HepG2 (cell line): ENCODE data around the gene CNPY4. TPM values are rescaled to one million over a fixed set of nuclear protein-coding genes. Genes with fewer than 3 reads are reported as not detected.

ENCODE experiments used
- CC2D1A ChIP-seq: sonication (generic); formaldehyde crosslinking; IDR thresholded peaks from 2 replicates; pipeline ENCODE4 v1.8.1; 2023; ENCODE audit warnings: mild to moderate bottlenecking, missing genetic modification reagents
- ELF4 ChIP-seq: sonication (generic); formaldehyde crosslinking; IDR thresholded peaks from 2 replicates; pipeline ENCODE4 v1.5.0; 2020; ENCODE audit warnings: missing genetic modification reagents, mild to moderate bottlenecking, moderate library complexity, borderline replicate concordance
- HNRNPUL1 ChIP-seq: fragments of 200-400 bp; formaldehyde crosslinking; IDR thresholded peaks from 2 replicates; pipeline ENCODE4 v1.6.1; 2017; ENCODE audit warnings: low read depth, mild to moderate bottlenecking, low read length, moderate library complexity
- PRDM15 ChIP-seq: sonication (generic); formaldehyde crosslinking; IDR thresholded peaks from 2 replicates; pipeline ENCODE4 v1.4.0; 2020; ENCODE audit warnings: missing genetic modification reagents
- TOPORS ChIP-seq: sonication (generic); formaldehyde crosslinking; IDR thresholded peaks from 2 replicates; pipeline ENCODE4 v1.8.0; 2023; ENCODE audit warnings: mild to moderate bottlenecking, missing genetic modification reagents
- ZFP36 ChIP-seq: fragments of 150-350 bp; IDR thresholded peaks from 2 replicates; pipeline ENCODE4 v1.6.1; 2018; ENCODE audit warnings: borderline replicate concordance, low read length, low read depth; ENCODE audit not compliant: partially characterized antibody
- ZNF18 ChIP-seq: sonication (generic); formaldehyde crosslinking; IDR thresholded peaks from 2 replicates; pipeline ENCODE4 v1.8.0; 2022; ENCODE audit warnings: mild to moderate bottlenecking, missing genetic modification reagents; ENCODE audit not compliant: insufficient replicate concordance
- ZNF691 ChIP-seq: sonication (generic); formaldehyde crosslinking; IDR thresholded peaks from 2 replicates; pipeline ENCODE4 v1.4.0; 2020; ENCODE audit warnings: missing genetic modification reagents, low read depth, mild to moderate bottlenecking, borderline replicate concordance
- ZSCAN12 ChIP-seq: sonication (generic); formaldehyde crosslinking; IDR thresholded peaks from 2 replicates; pipeline ENCODE4 v1.9.0; 2021; ENCODE audit warnings: mild to moderate bottlenecking, missing genetic modification reagents
- polyA plus RNA-seq, 8 experiments: library from polyadenylated mRNA; depleted of rRNA in 3 of 8; stranded (reverse) in 7 of 8; unstranded in 1 of 8; fragments of >200 nt; fragmentation: Illumina TruSeq in 4 of 8; extraction: Trizol in 4 of 8; gene quantifications; 2 replicates each; pipeline versions ENCODE4 v1.2.1 to v1.2.3, GENCODE V29; 2011 to 2016; ENCODE audit warnings: low read depth in 4 of 8, missing spikeins in 1 of 8, mixed read lengths in 1 of 8; ENCODE audit not compliant: insufficient read depth in 1 of 8
- total RNA-seq, 5 experiments: library from RNA; depleted of rRNA; stranded (reverse); fragments of >200 nt; fragmentation: Illumina TruSeq; extraction: Trizol; gene quantifications; 2 replicates each; pipeline ENCODE4 v1.2.3, GENCODE V29; 2016; ENCODE audit warnings: low read depth in 1 of 5

The CNPY4 gene
- total and polyA plus RNA-seq, 2 of the 13 experiments (the other 11 are each of a cell fraction or from before 2014, with no cell fraction given) = 6.2 to 12.7 TPM

- TF ChIP-seq PRDM15 (CRISPR knock-in tag) = no peak; the same call in 1 of the 2 replicates
- no peak for TF ChIP-seq CC2D1A (CRISPR knock-in tag)
- TF ChIP-seq ZSCAN12 = no peak
- no peak for TF ChIP-seq ZFP36
- no peak for TF ChIP-seq ZNF691 (CRISPR knock-in tag)
- TF ChIP-seq ZNF18 (CRISPR knock-in tag) = no peak
- no peak for TF ChIP-seq ELF4 (CRISPR knock-in tag)
- TF ChIP-seq HNRNPUL1 = no peak
- peak; percentile 70; the same call in 1 of the 2 replicates for TF ChIP-seq TOPORS (CRISPR knock-in tag)
Measured at GRCh38 chr7:100101016-100101862, 18.2 kb upstream of the CNPY4 start, which contains the start of the genes AP4M1 and MCM7 (continued).
